KMS-11 (cell line): Measurements from ENCODE around the gene SPNS2.

Source experiments
- H2AFZ ChIP-seq: fragments of 200-600 bp; sonication (generic); 2 replicates; pipeline ENCODE4 v1.6.1; 2016; ENCODE audit warnings: antibody characterized with exemption, mixed run types, low read depth
- H3K27ac ChIP-seq: fragments of 200-600 bp; sonication (generic); 2 replicates; pipeline ENCODE4 v1.6.1; 2016; ENCODE audit warnings: mild to moderate bottlenecking, mixed run types
- H3K27me3 ChIP-seq: fragments of 200-600 bp; sonication (generic); 2 replicates; pipeline ENCODE4 v1.6.1; 2017; ENCODE audit warnings: mild to moderate bottlenecking, low read depth, mixed run types, moderate library complexity; ENCODE audit not compliant: insufficient read depth
- H3K36me3 ChIP-seq: fragments of 200-600 bp; sonication (generic); 2 replicates; pipeline ENCODE4 v1.6.1; 2017; ENCODE audit warnings: mild to moderate bottlenecking, mixed run types; ENCODE audit not compliant: insufficient read depth
- H3K4me1 ChIP-seq: fragments of 200-600 bp; sonication (generic); 2 replicates; pipeline ENCODE4 v1.6.1; 2016; ENCODE audit warnings: mild to moderate bottlenecking, low read depth, mixed run types; ENCODE audit not compliant: poor library complexity, severe bottlenecking
- H3K4me2 ChIP-seq: fragments of 200-600 bp; sonication (generic); 2 replicates; pipeline ENCODE4 v1.7.0; 2016; ENCODE audit warnings: mild to moderate bottlenecking, mixed run types
- H3K4me3 ChIP-seq: fragments of 200-600 bp; sonication (generic); IDR thresholded peaks from 2 replicates; pipeline ENCODE4 v1.6.1; 2017; ENCODE audit warnings: low read depth, low read length, mixed read lengths; ENCODE audit not compliant: insufficient read depth
- H3K79me2 ChIP-seq: fragments of 200-600 bp; sonication (generic); 2 replicates; pipeline ENCODE4 v1.6.1; 2016; ENCODE audit warnings: low read depth, mixed run types; ENCODE audit not compliant: insufficient read depth
- H3K9ac ChIP-seq: fragments of 200-600 bp; sonication (generic); 2 replicates; pipeline ENCODE4 v1.6.1; 2016; ENCODE audit warnings: mild to moderate bottlenecking, mixed run types
- H4K20me1 ChIP-seq: fragments of 200-600 bp; sonication (generic); 2 replicates; pipeline ENCODE4 v1.6.1; 2016; ENCODE audit warnings: mild to moderate bottlenecking, mixed run types; ENCODE audit not compliant: insufficient read depth
- CTCF ChIP-seq: fragments of 200-600 bp; sonication (generic); conservative IDR thresholded peaks from 2 replicates; pipeline ENCODE4 v1.6.1; 2017; ENCODE audit warnings: low read depth, mild to moderate bottlenecking, antibody characterized with exemption, low read length, moderate library complexity, mixed read lengths

SPNS2 gene

GRCh38 chr17:4583206-4583605, 84.5 kb downstream of the SPNS2 start:
- Histone ChIP-seq H4K20me1 (no peaks in the 10 kb centered on the region), H3K4me3 (no peak overlapping the region), H3K27ac (no peak overlapping the region), H3K36me3 (no peaks in the 10 kb centered on the region), H2AFZ (no peak overlapping the region), H3K4me2 (no peak overlapping the region), H3K9ac (no peak overlapping the region), H3K27me3 (peaks cover 28% of the 10 kb centered on the region), H3K79me2 (no peaks in the 10 kb centered on the region), H3K4me1 (no peaks in the 10 kb centered on the region)
- no peak for TF ChIP-seq CTCF

- Histone ChIP-seq H3K4me2 (no peak overlapping the region), H3K79me2 (no peaks in the 10 kb centered on the region), H3K27ac (no peak overlapping the region), H3K4me1 (no peaks in the 10 kb centered on the region), H3K4me3 (no peak overlapping the region), H4K20me1 (no peaks in the 10 kb centered on the region), H3K27me3 (peaks cover 32% of the 10 kb centered on the region), H3K9ac (no peak overlapping the region), H2AFZ (no peak overlapping the region), H3K36me3 (no peaks in the 10 kb centered on the region)
- no peak for TF ChIP-seq CTCF
These were observed 85.1 kb downstream of the SPNS2 start for GRCh38 chr17:4583782-4584100.

GRCh38 chr17:4584101-4584916, 85.6 kb downstream of the SPNS2 start, which contains the start of gene SMTNL2:
Gene SMTNL2, plus strand, starts transcription at chr17:4584529. Its CDS starts 77 bp downstream, at chr17:4584606.
- Histone ChIP-seq H3K4me1 (no peaks in the 10 kb centered on the region), H3K27me3 (peaks cover 32% of the 10 kb centered on the region), H3K4me2 (no peak within 1 kb of the TSS), H3K79me2 (no peaks in the 10 kb centered on the region), H2AFZ (no peak within 1 kb of the TSS), H4K20me1 (no peaks in the 10 kb centered on the region), H3K27ac (no peak within 1 kb of the TSS), H3K4me3 (no peak within 1 kb of the TSS), H3K36me3 (no peaks in the 10 kb centered on the region), H3K9ac (no peak within 1 kb of the TSS)
- TF ChIP-seq CTCF = no peak

- Histone ChIP-seq H4K20me1 (no peaks in the 10 kb centered on the region), H3K36me3 (no peaks in the 10 kb centered on the region), H2AFZ (no peak overlapping the region), H3K4me1 (no peaks in the 10 kb centered on the region), H3K27ac (no peak overlapping the region), H3K27me3 (peaks cover 36% of the 10 kb centered on the region), H3K4me2 (no peak overlapping the region), H3K9ac (no peak overlapping the region), H3K79me2 (no peaks in the 10 kb centered on the region), H3K4me3 (no peak overlapping the region)
- TF ChIP-seq CTCF = no peak
These were observed 86.4 kb downstream of the SPNS2 start for GRCh38 chr17:4584917-4585637.
